ENCODE results near the gene NMNAT3.

NMNAT3 gene

DNA sequence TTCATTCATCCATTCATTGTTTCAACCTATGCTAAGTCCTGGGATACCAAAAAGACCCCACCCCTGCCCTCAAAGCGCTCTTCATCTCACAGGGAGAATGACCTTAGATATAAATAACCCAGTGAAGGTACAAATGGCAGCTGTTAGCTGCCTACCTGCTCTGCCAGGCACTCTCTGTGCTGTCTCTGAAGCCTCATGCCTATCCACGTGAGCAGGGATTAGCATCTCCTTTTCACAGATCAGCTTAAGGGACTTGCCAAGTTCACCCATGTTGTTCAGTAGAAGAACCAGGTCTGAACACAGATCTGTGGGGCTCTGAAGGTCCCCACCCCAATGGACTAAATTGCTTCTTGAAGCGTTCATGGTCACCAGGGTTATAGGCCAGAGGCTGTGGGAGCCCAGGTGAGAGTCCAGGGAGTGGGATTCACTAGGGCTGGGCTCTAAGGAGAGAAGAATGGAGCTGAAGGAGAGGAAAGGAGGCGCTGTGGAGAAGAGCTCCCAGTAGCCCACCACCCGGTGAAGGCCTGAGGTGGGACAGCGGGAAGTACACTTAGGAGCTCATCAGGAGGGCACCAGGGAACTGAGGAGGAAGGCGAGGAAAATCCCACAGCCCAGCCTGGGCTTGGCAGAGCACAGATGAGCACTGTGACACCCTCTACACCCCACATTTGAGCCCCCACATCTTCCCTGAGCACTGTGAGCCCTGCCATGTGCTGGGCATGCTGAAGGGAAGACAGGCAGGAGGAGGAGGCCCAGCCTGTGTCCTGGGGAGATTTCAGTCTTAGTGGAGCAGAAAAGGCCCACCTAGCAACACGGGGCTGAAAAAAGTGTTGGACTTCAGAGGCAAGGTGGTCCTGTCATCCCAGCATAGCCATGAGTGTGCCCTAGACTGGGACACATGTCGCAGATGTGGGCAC lies 158.6 kb downstream of the NMNAT3 start:
- no peak for DNase-seq

DNA sequence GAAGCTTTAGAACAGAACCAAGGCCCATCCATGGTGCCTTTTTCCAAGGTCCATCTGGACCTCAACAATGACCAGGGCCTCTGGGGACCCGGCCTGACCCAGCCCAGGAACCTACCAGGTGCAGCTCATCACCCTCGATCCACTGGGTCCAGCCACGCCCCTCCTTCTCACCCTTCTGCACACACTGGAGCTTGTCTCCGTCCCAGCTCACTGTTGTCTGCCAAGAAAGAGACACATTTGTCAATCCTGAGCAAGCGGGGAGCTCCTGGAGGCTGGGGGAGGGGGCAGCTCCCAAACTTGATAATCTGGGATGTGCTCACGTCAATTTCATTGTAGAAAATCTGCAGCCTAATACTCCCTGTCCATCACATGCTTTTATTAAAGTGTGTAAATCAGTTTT lies 159.5 kb downstream of the NMNAT3 start:
- no peak for DNase-seq

DNA sequence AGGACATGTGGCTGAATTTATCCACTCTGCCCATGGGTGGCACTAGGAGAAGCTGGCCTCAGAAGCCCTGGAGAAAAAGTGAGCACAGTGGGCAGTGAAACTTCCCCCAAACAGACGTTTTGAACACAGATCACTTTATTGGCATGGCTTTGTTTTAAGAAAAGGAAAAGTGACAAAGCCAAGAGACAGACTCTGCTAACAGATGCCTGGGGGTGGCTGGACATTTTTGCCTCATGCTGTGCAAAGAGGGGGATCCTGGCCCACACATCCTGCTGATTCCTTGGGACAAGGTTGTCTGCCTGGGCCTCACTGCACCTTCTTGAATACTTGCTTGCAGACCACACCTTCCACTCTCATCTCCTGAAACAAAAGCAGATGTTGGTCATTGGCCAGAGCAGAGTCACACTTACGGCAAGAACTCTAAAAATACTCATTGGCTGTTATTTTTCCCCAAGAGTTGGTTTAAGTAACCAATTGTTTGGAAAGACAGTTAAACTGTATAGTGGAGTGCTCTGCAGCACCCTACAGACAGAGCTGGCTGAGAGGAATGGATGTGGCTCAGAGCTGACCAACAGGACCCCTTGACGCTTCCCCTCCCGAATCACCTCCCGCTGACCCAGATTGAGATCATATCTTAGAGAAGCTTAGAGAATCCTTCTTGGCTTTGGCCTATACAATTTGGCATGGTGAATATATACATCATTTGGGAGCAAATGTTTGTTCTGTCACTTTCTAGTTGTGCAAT lies 160.3 kb downstream of the NMNAT3 start:
- DNase-seq, result no peak

DNA sequence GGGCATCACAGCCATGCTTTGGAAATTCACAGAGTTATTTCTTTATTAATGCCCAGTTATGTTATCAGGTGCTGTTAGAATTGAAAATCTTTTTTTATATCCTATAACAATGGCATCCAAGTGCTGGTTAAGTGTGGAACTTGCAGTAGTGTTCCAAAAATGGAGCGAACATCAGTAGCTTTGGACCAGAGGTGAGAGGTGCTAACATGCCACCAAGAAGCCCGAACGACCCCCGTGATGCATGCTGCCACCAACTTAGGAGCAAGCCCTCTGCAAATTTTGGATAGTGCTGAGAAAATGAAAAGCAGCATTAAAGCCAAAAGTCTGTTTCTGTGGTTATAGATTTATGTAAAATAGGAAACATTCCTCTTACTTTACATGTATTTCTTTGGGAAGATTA lies 163.0 kb downstream of the NMNAT3 start:
- DNase-seq, result no peak

All from NCI-H187 (cell line).